Measurements from ENCODE around the gene CAAP1.
A peak's percentile ranks its signal among the peaks of the same experiment; 100 is the strongest.

The CAAP1 gene, protein sequence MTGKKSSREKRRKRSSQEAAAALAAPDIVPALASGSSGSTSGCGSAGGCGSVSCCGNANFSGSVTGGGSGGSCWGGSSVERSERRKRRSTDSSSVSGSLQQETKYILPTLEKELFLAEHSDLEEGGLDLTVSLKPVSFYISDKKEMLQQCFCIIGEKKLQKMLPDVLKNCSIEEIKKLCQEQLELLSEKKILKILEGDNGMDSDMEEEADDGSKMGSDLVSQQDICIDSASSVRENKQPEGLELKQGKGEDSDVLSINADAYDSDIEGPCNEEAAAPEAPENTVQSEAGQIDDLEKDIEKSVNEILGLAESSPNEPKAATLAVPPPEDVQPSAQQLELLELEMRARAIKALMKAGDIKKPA

DNA sequence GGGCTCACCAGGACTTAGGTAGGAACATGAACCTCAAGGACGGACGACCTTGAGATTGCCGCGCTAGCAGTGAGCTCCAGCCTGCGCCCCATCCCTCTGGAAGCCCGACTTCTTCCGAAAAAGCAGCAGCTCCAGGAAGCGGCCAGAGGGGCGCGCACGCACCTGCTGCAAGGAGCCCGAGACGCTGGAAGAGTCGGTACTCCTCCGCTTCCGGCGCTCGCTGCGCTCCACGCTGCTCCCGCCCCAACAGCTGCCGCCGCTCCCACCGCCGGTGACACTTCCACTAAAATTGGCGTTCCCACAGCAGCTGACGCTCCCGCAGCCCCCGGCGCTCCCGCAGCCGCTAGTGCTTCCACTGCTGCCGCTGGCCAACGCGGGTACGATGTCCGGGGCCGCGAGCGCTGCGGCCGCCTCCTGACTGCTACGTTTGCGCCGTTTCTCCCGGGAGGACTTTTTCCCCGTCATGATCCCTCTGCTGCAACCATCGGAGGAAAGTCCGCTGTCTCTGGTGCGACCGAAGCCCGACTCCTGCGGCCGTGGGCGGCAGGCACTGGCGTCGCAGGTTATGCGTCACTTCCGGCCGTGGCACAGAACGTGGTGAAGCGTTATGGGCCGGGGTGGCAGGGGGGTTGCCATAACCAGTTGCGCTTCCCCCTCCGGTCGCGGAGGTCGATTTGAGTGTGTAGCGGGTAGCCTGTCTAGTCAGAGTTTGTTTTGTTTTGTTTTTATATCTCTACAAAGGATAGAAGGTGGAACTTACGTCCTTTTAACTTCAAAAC, at the start of gene CAAP1:
CAAP1 (minus strand) TSS at position 552 of the 779 bp plus-strand sequence; CDS start at position 465, 87 bp downstream.
- peaks cover 38% of the 10 kb centered on the region for H3K4me1 Mint-ChIP-seq (ENCODE audit: low read depth)
- DNase-seq = peak; percentile 94
- H3K36me3 Mint-ChIP-seq (ENCODE audit: low read depth) = peaks cover 29% of the 10 kb centered on the region
- H3K27me3 Mint-ChIP-seq = no peaks in the 10 kb centered on the region
- peak within 1 kb of the TSS; percentile 100 for H3K27ac Mint-ChIP-seq
- H3K4me3 Mint-ChIP-seq = peak within 1 kb of the TSS; percentile 98
- H3K9me3 Mint-ChIP-seq = peaks cover 2% of the 10 kb centered on the region

DNA sequence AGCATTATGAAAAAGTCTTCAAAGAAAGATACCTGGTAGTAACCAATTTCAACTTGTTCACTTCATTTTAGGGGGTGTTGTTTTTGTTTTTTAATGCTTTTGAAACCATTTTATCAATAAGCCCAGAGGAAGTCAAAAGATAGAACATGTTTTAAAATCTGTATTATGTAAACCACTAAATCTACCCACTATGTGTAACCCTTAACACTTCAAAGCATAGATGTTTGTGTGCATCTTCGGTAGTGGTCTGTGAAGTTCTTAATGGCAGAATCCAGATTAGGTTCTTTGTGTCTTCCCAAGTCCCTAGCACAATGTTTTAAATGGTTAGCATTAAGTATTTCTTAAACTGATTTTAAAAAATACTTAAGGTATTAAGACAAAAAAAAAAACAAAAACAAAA, 48.2 kb upstream of the CAAP1 start:
- Mint-ChIP-seq H3K4me1 (ENCODE audit: low read depth) (peaks cover 81% of the 10 kb centered on the region), H3K4me3 (no peak overlapping the region), H3K27me3 (no peaks in the 10 kb centered on the region), H3K9me3 (peaks cover 6% of the 10 kb centered on the region), H3K27ac (peak overlapping the region; percentile 53), H3K36me3 (ENCODE audit: low read depth) (peaks cover 81% of the 10 kb centered on the region)
- DNase-seq = no peak

DNA sequence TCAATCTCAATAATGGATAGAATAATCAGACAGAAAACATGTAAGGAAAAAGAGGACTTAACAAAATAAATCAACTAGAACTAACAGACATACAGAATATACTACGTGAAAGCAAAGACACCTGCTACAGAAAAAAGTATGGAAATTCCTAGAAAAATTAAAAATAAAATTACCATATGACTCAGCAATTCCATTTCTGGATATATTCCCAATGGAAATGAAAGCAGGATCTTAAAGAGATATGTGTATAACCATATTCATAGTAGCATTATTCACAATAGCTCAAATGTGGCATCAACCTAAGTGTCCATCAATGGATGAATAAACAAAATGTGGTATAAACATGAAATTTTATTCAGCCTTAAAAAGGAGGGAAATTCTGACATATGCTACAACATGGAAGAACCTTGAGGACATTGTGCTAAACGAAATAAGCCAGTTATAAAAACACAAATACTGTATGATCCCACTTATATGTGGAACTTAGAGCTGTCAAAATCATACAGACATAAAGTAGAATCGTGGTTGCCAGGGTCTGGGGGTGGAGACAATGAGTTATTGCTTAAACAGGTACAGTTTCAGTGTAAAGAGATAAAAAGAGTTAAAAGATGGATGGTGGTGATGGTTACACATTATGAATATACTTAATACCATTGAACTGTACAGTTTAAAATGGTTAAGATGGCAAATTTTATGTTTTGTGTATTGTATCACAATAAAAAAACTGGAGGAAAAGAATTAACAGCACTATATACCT, 47.5 kb upstream of the CAAP1 start:
- peaks cover 78% of the 10 kb centered on the region for H3K4me1 Mint-ChIP-seq (ENCODE audit: low read depth)
- peak overlapping the region; percentile 53 for H3K27ac Mint-ChIP-seq
- H3K4me3 Mint-ChIP-seq = no peak overlapping the region
- DNase-seq = no peak
- peaks cover 75% of the 10 kb centered on the region for H3K36me3 Mint-ChIP-seq (ENCODE audit: low read depth)
- H3K9me3 Mint-ChIP-seq = peaks cover 6% of the 10 kb centered on the region
- H3K27me3 Mint-ChIP-seq = no peaks in the 10 kb centered on the region

DNA sequence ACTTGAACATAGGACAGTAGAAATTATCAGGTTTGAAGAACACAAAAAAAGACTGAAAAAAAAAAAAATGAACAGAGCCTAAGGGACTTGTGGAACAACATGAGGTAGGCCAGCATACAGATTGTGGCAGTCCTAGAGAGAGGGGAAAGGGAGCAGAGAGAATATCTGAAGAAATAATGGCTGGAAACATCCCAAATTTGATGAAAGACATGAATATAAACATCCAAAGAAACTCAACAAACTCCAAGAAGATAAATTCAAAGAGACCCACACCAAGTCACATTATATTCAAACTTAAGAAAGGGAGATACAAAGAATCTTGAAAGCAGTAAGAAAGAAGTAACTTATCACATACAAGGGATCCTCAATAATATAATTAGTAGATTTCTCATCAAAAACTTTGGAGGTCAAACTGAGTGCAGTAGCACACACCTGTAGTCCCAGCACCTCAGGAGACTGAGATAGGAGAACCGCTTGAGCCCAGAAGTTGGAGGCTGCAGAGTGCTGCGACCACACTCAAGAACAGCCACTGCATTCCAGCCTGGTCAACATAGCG, 45.3 kb upstream of the CAAP1 start:
- Mint-ChIP-seq H3K9me3 (peaks cover 6% of the 10 kb centered on the region), H3K36me3 (ENCODE audit: low read depth) (peaks cover 69% of the 10 kb centered on the region), H3K27me3 (no peaks in the 10 kb centered on the region), H3K27ac (no peak overlapping the region), H3K4me1 (ENCODE audit: low read depth) (peaks cover 57% of the 10 kb centered on the region), H3K4me3 (no peak overlapping the region)
- DNase-seq = no peak

DNA sequence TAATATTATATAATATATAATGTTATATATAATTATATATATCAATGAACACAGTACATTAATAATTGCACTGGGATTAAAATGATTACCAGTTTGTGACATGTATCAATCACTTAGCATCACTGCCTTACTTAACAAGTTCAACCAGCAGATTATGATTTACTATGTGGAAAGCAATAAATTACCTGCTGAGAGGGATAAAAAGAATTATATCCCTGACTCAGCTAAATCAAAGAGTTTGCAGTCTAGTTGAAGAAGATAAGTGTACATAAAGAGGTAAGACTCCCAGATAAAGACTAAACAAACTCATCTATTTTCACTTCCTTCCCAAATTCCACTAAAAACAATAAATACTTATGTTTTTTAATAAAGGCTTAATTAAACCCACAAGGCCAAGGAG, 43.2 kb upstream of the CAAP1 start:
- Mint-ChIP-seq H3K27ac (no peak overlapping the region), H3K36me3 (ENCODE audit: low read depth) (peaks cover 73% of the 10 kb centered on the region), H3K4me3 (no peak overlapping the region), H3K4me1 (ENCODE audit: low read depth) (peaks cover 41% of the 10 kb centered on the region), H3K27me3 (no peaks in the 10 kb centered on the region), H3K9me3 (peaks cover 6% of the 10 kb centered on the region)
- DNase-seq = no peak

DNA sequence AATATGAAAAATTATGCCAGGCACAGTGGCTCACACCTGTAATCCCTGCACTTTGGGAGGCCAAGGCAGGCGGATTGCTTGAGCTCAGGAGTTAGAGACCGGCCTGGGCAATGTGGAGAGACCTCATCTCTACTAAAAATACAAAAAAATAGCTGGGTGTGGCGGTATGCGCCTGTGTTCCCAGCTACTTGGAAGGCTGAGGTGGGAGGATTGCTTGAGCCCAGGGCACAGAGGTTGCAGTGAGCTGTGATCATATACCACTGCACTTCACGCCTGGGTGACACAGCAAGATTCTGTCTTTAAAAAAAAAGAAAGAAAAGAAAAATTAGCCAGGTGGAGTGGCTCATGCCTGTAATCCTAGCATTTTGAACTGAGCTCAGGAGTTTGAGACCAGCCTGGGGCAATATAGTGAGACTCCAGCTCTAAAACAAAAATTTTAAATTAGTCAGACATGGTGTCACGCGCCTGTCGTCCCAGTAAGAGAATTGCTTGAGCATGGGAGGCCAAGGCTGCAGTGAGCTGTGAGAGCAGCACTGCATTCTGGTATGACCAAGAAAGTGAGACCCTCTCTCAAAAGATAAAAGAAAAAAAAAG, 36.4 kb upstream of the CAAP1 start:
- Mint-ChIP-seq H3K9me3 (no peaks in the 10 kb centered on the region), H3K4me3 (no peak overlapping the region), H3K27me3 (no peaks in the 10 kb centered on the region), H3K4me1 (ENCODE audit: low read depth) (peaks cover 3% of the 10 kb centered on the region), H3K36me3 (ENCODE audit: low read depth) (peaks cover 82% of the 10 kb centered on the region), H3K27ac (no peak overlapping the region)
- DNase-seq = no peak

DNA sequence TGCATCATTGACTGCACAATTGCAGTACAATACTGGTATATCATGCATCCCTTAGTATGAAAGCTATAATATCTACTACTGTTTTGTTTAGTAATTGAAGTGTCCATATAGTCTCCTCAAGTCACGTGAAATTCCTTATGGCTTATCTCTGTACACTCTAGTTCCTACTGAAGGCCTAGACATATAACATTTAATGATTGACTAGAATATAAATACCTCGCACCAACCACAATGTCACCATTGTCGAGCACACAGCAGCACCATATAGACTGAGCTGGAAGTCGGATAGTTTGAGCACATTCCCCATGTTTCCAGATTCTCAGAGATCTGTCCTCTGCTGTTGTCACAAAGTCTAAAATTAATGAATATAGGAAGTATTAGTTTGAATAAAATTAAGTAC, 33.0 kb upstream of the CAAP1 start:
- Mint-ChIP-seq H3K4me3 (no peak overlapping the region), H3K27ac (no peak overlapping the region), H3K9me3 (no peaks in the 10 kb centered on the region)

DNA sequence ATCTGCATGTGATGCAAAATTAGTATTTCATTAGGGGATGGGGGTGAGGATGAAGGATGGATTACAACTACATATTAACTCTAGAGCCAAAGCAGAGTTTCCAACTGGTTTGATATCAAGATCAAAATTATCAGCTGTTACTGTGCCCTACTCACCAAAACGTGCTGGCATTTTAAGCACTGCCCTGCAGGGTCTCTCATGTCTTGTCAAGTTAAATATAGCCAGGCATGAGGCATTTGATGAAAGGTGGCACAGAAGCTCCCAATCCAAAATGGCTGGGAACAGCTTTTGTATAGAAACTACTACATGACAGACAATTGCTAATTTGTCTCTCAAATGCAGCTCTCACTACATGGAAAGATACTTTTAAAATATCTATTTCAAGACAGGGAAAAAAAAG, 27.1 kb upstream of the CAAP1 start:
- peaks cover 94% of the 10 kb centered on the region for H3K36me3 Mint-ChIP-seq (ENCODE audit: low read depth)
- no peak overlapping the region for H3K4me3 Mint-ChIP-seq
- no peak for DNase-seq
- H3K9me3 Mint-ChIP-seq = no peaks in the 10 kb centered on the region
- H3K27ac Mint-ChIP-seq = no peak overlapping the region
- H3K4me1 Mint-ChIP-seq (ENCODE audit: low read depth) = no peaks in the 10 kb centered on the region
- no peaks in the 10 kb centered on the region for H3K27me3 Mint-ChIP-seq

More for the DNA sequence above, 33.0 kb upstream of the CAAP1 start:
- no peak for DNase-seq
- H3K36me3 Mint-ChIP-seq (ENCODE audit: low read depth) = peaks cover 89% of the 10 kb centered on the region
- no peaks in the 10 kb centered on the region for H3K27me3 Mint-ChIP-seq
- peaks cover 2% of the 10 kb centered on the region for H3K4me1 Mint-ChIP-seq (ENCODE audit: low read depth)

DNA sequence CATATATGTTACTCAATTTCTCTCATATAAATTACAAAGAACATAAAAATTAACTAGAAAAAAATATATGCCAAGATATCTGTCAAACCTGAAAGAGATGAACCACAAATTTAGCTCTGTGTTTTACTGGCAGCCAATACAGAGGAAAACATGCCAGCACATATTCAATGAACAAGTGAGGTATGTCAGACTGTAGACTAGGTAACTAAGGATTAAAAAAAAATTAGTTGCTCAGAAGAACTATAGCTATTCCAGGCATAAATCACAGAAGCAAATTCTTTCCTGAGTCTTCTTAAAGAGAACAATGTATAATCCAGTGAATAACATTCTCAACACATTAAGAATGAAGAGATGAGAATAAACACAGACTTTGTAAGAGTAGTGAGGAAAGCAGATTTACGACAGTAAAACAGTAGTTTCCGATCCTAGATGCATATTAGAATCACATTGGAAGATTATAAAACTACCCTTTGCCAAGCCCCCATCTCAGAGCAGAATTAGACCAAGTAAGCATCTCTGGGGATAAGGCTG, 20.6 kb upstream of the CAAP1 start:
- no peak overlapping the region for H3K4me3 Mint-ChIP-seq
- H3K27ac Mint-ChIP-seq = no peak overlapping the region
- no peaks in the 10 kb centered on the region for H3K9me3 Mint-ChIP-seq
- H3K4me1 Mint-ChIP-seq (ENCODE audit: low read depth) = no peaks in the 10 kb centered on the region
- H3K36me3 Mint-ChIP-seq (ENCODE audit: low read depth) = peaks cover 85% of the 10 kb centered on the region
- H3K27me3 Mint-ChIP-seq = no peaks in the 10 kb centered on the region
- DNase-seq = no peak

DNA sequence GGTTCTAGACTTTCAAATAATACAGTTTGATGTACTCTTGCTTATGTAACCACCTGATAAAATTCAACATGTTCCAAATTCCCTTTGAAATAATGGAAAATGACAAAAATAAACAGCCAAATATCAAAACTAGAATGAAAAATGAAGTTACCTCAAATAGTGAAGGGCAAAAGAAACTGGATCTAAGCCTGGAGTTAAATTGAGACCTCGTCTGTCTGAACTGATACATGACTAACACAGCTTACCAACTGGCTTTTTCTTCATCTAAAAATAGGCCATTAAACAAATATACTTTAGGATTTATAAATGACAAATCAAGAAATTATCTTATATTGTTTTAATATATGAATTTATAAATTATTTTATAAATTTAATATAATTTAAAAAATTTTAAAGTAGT, 12.1 kb upstream of the CAAP1 start:
- H3K27me3 Mint-ChIP-seq = no peaks in the 10 kb centered on the region
- no peak overlapping the region for H3K27ac Mint-ChIP-seq
- peaks cover 77% of the 10 kb centered on the region for H3K36me3 Mint-ChIP-seq (ENCODE audit: low read depth)
- no peaks in the 10 kb centered on the region for H3K4me1 Mint-ChIP-seq (ENCODE audit: low read depth)
- no peaks in the 10 kb centered on the region for H3K9me3 Mint-ChIP-seq
- DNase-seq = no peak
- no peak overlapping the region for H3K4me3 Mint-ChIP-seq

DNA sequence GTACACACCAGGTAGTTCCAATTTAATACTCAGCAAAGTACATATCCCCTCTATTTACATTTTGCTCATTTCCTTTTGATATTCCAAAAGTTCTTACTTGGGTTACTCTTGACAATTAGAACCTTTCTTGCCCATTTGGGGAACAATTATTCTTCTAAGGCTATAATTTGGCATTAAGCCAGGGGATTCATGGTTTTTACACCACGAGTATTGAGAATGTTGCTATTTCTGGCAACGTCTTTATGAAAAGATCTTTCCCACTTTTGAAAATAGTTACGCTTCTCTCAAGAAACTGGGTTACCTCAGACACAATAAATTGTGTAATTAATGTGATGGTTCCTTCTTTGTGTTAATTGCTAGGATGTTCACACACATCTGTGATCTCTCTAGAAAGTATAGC, 11.5 kb upstream of the CAAP1 start:
- H3K27ac Mint-ChIP-seq = no peak overlapping the region
- DNase-seq = no peak
- H3K4me3 Mint-ChIP-seq = no peak overlapping the region
- H3K4me1 Mint-ChIP-seq (ENCODE audit: low read depth) = no peaks in the 10 kb centered on the region
- no peaks in the 10 kb centered on the region for H3K9me3 Mint-ChIP-seq
- H3K27me3 Mint-ChIP-seq = no peaks in the 10 kb centered on the region
- H3K36me3 Mint-ChIP-seq (ENCODE audit: low read depth) = peaks cover 71% of the 10 kb centered on the region

DNA sequence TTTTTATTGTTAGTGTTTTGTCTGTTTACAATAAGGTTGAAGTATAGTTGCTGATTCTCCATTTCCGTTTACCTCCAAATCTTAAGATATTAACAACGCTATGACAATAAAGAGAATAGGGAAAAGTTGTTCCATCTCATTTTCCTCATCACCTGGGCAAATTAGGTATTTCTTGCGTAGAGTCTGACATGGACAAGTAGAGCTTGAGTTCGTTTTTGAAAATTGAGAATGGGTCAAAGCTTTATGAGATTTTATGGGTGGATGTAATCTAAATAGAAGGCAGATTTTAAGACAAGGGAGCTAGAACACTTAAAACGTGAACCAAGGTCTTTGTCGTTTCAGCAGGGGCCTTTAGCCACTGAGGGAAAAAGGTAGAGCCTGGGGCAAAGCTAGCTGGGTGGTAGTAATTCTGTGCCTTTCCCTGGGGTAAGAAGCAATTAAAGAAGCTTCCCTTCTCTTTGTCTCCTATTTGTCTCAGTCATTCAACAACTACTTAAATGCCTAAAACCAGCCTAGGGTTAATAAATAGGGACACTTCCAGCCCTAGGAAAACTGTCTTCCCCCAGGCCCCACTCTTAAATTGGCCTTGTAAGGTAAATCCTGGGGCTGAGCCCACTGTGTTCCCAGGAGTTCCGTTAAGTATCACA, 551 bp upstream of the CAAP1 start:
- no peaks in the 10 kb centered on the region for H3K27me3 Mint-ChIP-seq
- H3K4me3 Mint-ChIP-seq = peak overlapping the region; percentile 98
- peaks cover 2% of the 10 kb centered on the region for H3K9me3 Mint-ChIP-seq
- peaks cover 34% of the 10 kb centered on the region for H3K4me1 Mint-ChIP-seq (ENCODE audit: low read depth)
- peaks cover 25% of the 10 kb centered on the region for H3K36me3 Mint-ChIP-seq (ENCODE audit: low read depth)
- DNase-seq = no peak
- peak overlapping the region; percentile 100 for H3K27ac Mint-ChIP-seq

DNA sequence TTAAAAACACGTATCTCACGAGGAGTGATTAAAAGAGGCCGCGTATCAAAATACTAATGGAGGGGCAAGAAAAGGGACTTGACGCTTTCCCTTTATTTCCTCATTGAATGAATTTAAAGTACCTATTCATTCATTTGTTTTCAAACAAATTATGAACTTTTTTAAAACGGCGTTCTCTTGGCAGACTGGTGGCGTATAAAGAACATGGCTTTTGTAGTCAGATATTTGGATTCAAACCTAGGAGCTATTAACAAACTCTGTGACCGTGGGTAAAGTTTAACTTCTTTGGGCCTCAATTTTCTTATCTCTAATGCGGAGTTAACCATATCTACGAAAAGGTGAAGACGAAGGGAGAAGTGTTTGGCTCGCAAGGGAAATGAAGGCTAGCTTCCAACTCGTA, 876 bp downstream of the CAAP1 start:
- Mint-ChIP-seq H3K9me3 (peaks cover 2% of the 10 kb centered on the region), H3K36me3 (ENCODE audit: low read depth) (peaks cover 35% of the 10 kb centered on the region), H3K4me1 (ENCODE audit: low read depth) (peaks cover 38% of the 10 kb centered on the region), H3K4me3 (peak overlapping the region; percentile 98), H3K27ac (peak overlapping the region; percentile 100), H3K27me3 (no peaks in the 10 kb centered on the region)
- DNase-seq = no peak

Measured in activated T-cell treated with anti-CD3 and anti-CD28 coated beads, Interleukin-2, amount 50 U/mL, for 24 hours (primary cell).